Liver (tissue), 9 donors: Measurements from ENCODE around the gene OR10AG1. TPM values are rescaled to one million over a fixed set of nuclear protein-coding genes. Genes with fewer than 3 reads are reported as not detected.

Experiments
- DNase-seq: peaks from one replicate; pipeline ENCODE4 v3.0.0-alpha.2; 2017; ENCODE audit warnings: low spot score
- H3K27ac ChIP-seq, 2 donors: one replicate each; pipeline ENCODE4 v1.7.0; 2013; ENCODE audit warnings: inconsistent platforms in 2 of 2, low read length in 2 of 2, control low read depth in 1 of 2, low read depth in 1 of 2, mild to moderate bottlenecking in 1 of 2
- H3K27me3 ChIP-seq, 4 donors: one replicate each; pipeline versions ENCODE4 v1.6.1 to v1.7.0; 2013; ENCODE audit warnings: low read length in 3 of 4, inconsistent platforms in 1 of 4, mild to moderate bottlenecking in 1 of 4, moderate library complexity in 1 of 4; ENCODE audit not compliant: control insufficient read depth in 4 of 4, insufficient read depth in 4 of 4
- H3K36me3 ChIP-seq, 4 donors: one replicate each; pipeline versions ENCODE4 v1.6.1 to v1.7.0; 2013; ENCODE audit warnings: low read length in 3 of 4, mild to moderate bottlenecking in 3 of 4, low read depth in 1 of 4, moderate library complexity in 1 of 4; ENCODE audit not compliant: control insufficient read depth in 4 of 4, insufficient read depth in 3 of 4
- H3K4me1 ChIP-seq, 4 donors: one replicate each; pipeline versions ENCODE4 v1.6.1 to v1.7.0; 2013; ENCODE audit warnings: low read length in 3 of 4, mild to moderate bottlenecking in 3 of 4, moderate library complexity in 1 of 4; ENCODE audit not compliant: control insufficient read depth in 4 of 4, insufficient read depth in 4 of 4
- H3K4me3 ChIP-seq, 3 donors: one replicate each; pipeline versions ENCODE4 v1.6.1 to v1.7.0; 2013; ENCODE audit warnings: low read length in 3 of 3, control low read depth in 1 of 3, low read depth in 1 of 3, mild to moderate bottlenecking in 1 of 3
- H3K9ac ChIP-seq, 2 donors: one replicate each; pipeline ENCODE4 v1.7.0; 2013; ENCODE audit warnings: low read length in 2 of 2, mild to moderate bottlenecking in 2 of 2, moderate library complexity in 2 of 2, control low read depth in 1 of 2, low read depth in 1 of 2
- H3K9me3 ChIP-seq, 4 donors: one replicate each; pipeline versions ENCODE4 v1.6.1 to v1.7.0; 2013; ENCODE audit warnings: low read length in 3 of 4; ENCODE audit not compliant: control insufficient read depth in 4 of 4
- CTCF ChIP-seq: fragments of 150-350 bp; IDR thresholded peaks from 2 replicates; pipeline ENCODE4 v1.5.1; 2017; ENCODE audit warnings: improper control_type of control experiment, low read depth, low read length; ENCODE audit not compliant: missing input control
- EGR1 ChIP-seq, 2 donors: IDR thresholded peaks; 2 replicates each; pipeline ENCODE4 v1.6.1; 2016 to 2018; ENCODE audit warnings: antibody characterized with exemption in 2 of 2, low read depth in 2 of 2
- FOXA1 ChIP-seq: IDR thresholded peaks from 2 replicates; pipeline ENCODE4 v1.6.1; 2016; ENCODE audit warnings: antibody characterized with exemption
- FOXA2 ChIP-seq: IDR thresholded peaks from 2 replicates; pipeline ENCODE4 v1.6.1; 2016; ENCODE audit warnings: antibody characterized with exemption
- GABPA ChIP-seq, 2 donors: IDR thresholded peaks in 1 of 2; conservative IDR thresholded peaks in 1 of 2; 2 replicates each; pipeline ENCODE4 v1.6.1; 2016; ENCODE audit warnings: antibody characterized with exemption in 2 of 2, mild to moderate bottlenecking in 1 of 2, moderate library complexity in 1 of 2
- HNF4A ChIP-seq, 2 donors: conservative IDR thresholded peaks; 2 replicates each; pipeline ENCODE4 v1.6.1; 2016; ENCODE audit warnings: antibody characterized with exemption in 2 of 2, mild to moderate bottlenecking in 2 of 2
- HNF4G ChIP-seq: IDR thresholded peaks from 2 replicates; pipeline ENCODE4 v1.6.1; 2016; ENCODE audit warnings: antibody characterized with exemption
- JUND ChIP-seq, 2 donors: IDR thresholded peaks; 2 replicates each; pipeline ENCODE4 v1.6.1; 2016; ENCODE audit warnings: antibody characterized with exemption in 2 of 2
- MAX ChIP-seq: IDR thresholded peaks from 2 replicates; pipeline ENCODE4 v1.6.1; 2016; ENCODE audit warnings: antibody characterized with exemption
- RAD21 ChIP-seq, 2 donors: IDR thresholded peaks; 2 replicates each; pipeline ENCODE4 v1.6.1; 2016; ENCODE audit warnings: antibody characterized with exemption in 2 of 2, mild to moderate bottlenecking in 2 of 2
- REST ChIP-seq: IDR thresholded peaks from 2 replicates; pipeline ENCODE4 v1.6.1; 2016; ENCODE audit warnings: antibody characterized with exemption, mild to moderate bottlenecking
- RXRA ChIP-seq, 2 donors: IDR thresholded peaks; 2 replicates each; pipeline ENCODE4 v1.6.1; 2017 to 2018; ENCODE audit warnings: antibody characterized with exemption in 2 of 2, mild to moderate bottlenecking in 1 of 2
- SP1 ChIP-seq: IDR thresholded peaks from 2 replicates; pipeline ENCODE4 v1.6.1; 2018; ENCODE audit warnings: antibody characterized with exemption, mild to moderate bottlenecking
- TAF1 ChIP-seq: conservative IDR thresholded peaks from 2 replicates; pipeline ENCODE4 v1.6.1; 2016; ENCODE audit warnings: antibody characterized with exemption, mild to moderate bottlenecking
- YY1 ChIP-seq: IDR thresholded peaks from 2 replicates; pipeline ENCODE4 v1.6.1; 2016; ENCODE audit warnings: antibody characterized with exemption, mild to moderate bottlenecking
- ZBTB33 ChIP-seq: IDR thresholded peaks from 2 replicates; pipeline ENCODE4 v1.6.1; 2016; ENCODE audit warnings: antibody characterized with exemption
- WGBS: extraction: QIAGEN DNeasy Blood & Tissue Kit; methylation state at CpG from one replicate; pipeline ENCODE4 v1.1.7; 2013; 5-methylcytosine and 5-hydroxymethylcytosine counted together
- polyA plus RNA-seq, 2 donors: library from polyadenylated mRNA; stranded (reverse) in 1 of 2; unstranded in 1 of 2; fragments of 200-250 nt in 1 of 2; fragments of >200 nt in 1 of 2; fragmentation: Nextera tagmentation in 1 of 2; extraction: Ambion mirVana in 1 of 2; gene quantifications; one replicate each; pipeline versions ENCODE4 v1.2.1 to v1.2.3, GENCODE V29; 2013 to 2015
- total RNA-seq, 2 donors: library from RNA; depleted of rRNA; stranded (reverse); fragments of >200 nt; gene quantifications; one replicate each; pipeline ENCODE4 v1.2.3, GENCODE V29; 2014
- TF ChIP-seq, protein P1 (sequence below): IDR thresholded peaks from 2 replicates; pipeline ENCODE4 v1.6.1; 2016; ENCODE audit warnings: antibody characterized with exemption
- donor health status: healthy.
- donor health status: healthy.
- donor health status: healthy.
- donor health status: healthy.
- donor health status: healthy.

The OR10AG1 gene
- total and polyA plus RNA-seq, 4 donors: not detected

GRCh38 chr11:55966391-55966790 is 3.4 kb downstream of the OR10AG1 start:
- no peaks in the 10 kb centered on the region for H3K9me3 ChIP-seq
- TF ChIP-seq REST (no peak), JUND (IDR thresholded peaks at IDR 0.05) (no peak), FOXA2 (no peak), ZBTB33 (no peak), GABPA (IDR thresholded peaks at IDR 0.05 in 1 of 2, conservative IDR thresholded peaks at IDR 0.05 in 1 of 2) (no peak), RAD21 (IDR thresholded peaks at IDR 0.05) (no peak), SP1 (no peak), EGR1 (IDR thresholded peaks at IDR 0.05; ENCODE audit: low read depth in 2 of 2) (no peak), TAF1 (no peak), CTCF (no peak), MAX (no peak), YY1 (no peak), FOXA1 (no peak)
- DNase-seq: no peak
- no peaks in the 10 kb centered on the region for H3K4me1 ChIP-seq
- H3K27me3 ChIP-seq: no peaks in the 10 kb centered on the region
- WGBS: 69% methylated on average over 2 of the region's 2 CpGs
- no peaks in the 10 kb centered on the region for H3K36me3 ChIP-seq
- H3K9ac ChIP-seq: no peak overlapping the region
- no peak overlapping the region for H3K4me3 ChIP-seq
- H3K27ac ChIP-seq: no peak overlapping the region

DNA sequence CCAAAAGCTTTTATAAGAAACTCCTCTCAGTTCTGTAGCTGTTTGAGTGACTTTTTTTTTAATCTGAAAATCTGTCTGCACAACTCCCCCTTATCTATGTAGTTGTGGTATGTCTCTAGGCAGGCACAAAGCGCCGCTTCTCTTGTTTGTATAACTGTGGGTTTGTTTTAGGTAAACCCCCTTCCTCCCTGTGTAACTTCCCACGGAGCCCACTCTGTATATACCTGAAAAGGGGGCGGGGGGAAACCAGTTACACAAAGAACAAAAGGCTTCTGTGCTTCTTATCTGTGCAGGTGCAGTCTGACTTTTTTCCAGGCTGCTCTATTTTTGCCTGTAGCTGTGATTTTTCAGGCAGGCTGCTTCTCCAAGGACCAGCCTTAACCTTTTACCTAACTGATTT is 13.2 kb downstream of the OR10AG1 start:
- 33% methylated on average over 4 of the region's 4 CpGs for WGBS
- DNase-seq: no peak
- Histone ChIP-seq H3K27me3 (no peaks in the 10 kb centered on the region), H3K9ac (no peak overlapping the region), H3K4me3 (no peak overlapping the region), H3K27ac (no peak overlapping the region), H3K36me3 (no peaks in the 10 kb centered on the region), H3K4me1 (no peaks in the 10 kb centered on the region), H3K9me3 (no peaks in the 10 kb centered on the region)
- TF ChIP-seq MAX (no peak), HNF4A (conservative IDR thresholded peaks at IDR 0.05) (no peak), TAF1 (no peak), RXRA (IDR thresholded peaks at IDR 0.05) (no peak), HNF4G (no peak), SP1 (no peak), EGR1 (IDR thresholded peaks at IDR 0.05; ENCODE audit: low read depth in 2 of 2) (no peak)
- TF ChIP-seq, protein P1, sequence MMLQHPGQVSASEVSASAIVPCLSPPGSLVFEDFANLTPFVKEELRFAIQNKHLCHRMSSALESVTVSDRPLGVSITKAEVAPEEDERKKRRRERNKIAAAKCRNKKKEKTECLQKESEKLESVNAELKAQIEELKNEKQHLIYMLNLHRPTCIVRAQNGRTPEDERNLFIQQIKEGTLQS: no peak
